H9 (cell line): ENCODE data around the gene CREB3L2. TPM values are rescaled to one million over a fixed set of nuclear protein-coding genes. Genes with fewer than 3 reads are reported as not detected.

Experiments
- DNase-seq: peaks from one replicate; pipeline ENCODE4 v3.0.0-alpha.2; 2017
- H2AFZ ChIP-seq: one replicate; pipeline ENCODE4 v1.6.1; 2013; ENCODE audit warnings: mild to moderate bottlenecking, low read length, control low read depth, moderate library complexity
- H2AK5ac ChIP-seq: 2 replicates; pipeline ENCODE4 v1.6.1; 2013; ENCODE audit warnings: low read length, control low read depth, mixed read lengths; ENCODE audit not compliant: insufficient read length
- H2BK120ac ChIP-seq: one replicate; pipeline ENCODE4 v1.6.1; 2013; ENCODE audit warnings: low read depth, mild to moderate bottlenecking, low read length, control low read depth, inconsistent platforms; ENCODE audit not compliant: poor library complexity, severe bottlenecking
- H2BK12ac ChIP-seq: 2 replicates; pipeline ENCODE4 v1.6.1; 2013; ENCODE audit warnings: low read length, control low read depth, mixed read lengths, low read depth; ENCODE audit not compliant: insufficient read length
- H2BK15ac ChIP-seq: 2 replicates; pipeline ENCODE4 v1.6.1; 2013; ENCODE audit warnings: low read depth, low read length, control low read depth
- H2BK20ac ChIP-seq: one replicate; pipeline ENCODE4 v1.6.1; 2013; ENCODE audit warnings: low read depth, mild to moderate bottlenecking, low read length, control low read depth, inconsistent platforms; ENCODE audit not compliant: poor library complexity, severe bottlenecking
- H2BK5ac ChIP-seq: 2 replicates; pipeline ENCODE4 v1.6.1; 2013; ENCODE audit warnings: low read length, control low read depth, mixed read lengths; ENCODE audit not compliant: insufficient read length
- H3K14ac ChIP-seq: 2 replicates; pipeline ENCODE4 v1.6.1; 2013; ENCODE audit warnings: low read length, control low read depth; ENCODE audit not compliant: insufficient read depth
- H3K18ac ChIP-seq: 2 replicates; pipeline ENCODE4 v1.6.1; 2013; ENCODE audit warnings: low read depth, mild to moderate bottlenecking, mixed read lengths, low read length, control low read depth; ENCODE audit not compliant: insufficient read length
- H3K23ac ChIP-seq: 2 replicates; pipeline ENCODE4 v1.6.1; 2013; ENCODE audit warnings: low read length, control low read depth, mixed read lengths, low read depth; ENCODE audit not compliant: insufficient read length
- H3K23me2 ChIP-seq: 2 replicates; pipeline ENCODE4 v1.6.1; 2013; ENCODE audit warnings: low read depth, mild to moderate bottlenecking, mixed read lengths, low read length, control low read depth; ENCODE audit not compliant: insufficient read length, poor library complexity, severe bottlenecking
- H3K27ac ChIP-seq: 2 replicates; pipeline ENCODE4 v1.5.1; 2013; ENCODE audit warnings: low read length, control low read depth, mixed read lengths, low read depth; ENCODE audit not compliant: insufficient read length
- H3K27me3 ChIP-seq: 2 replicates; pipeline ENCODE4 v1.6.1; 2013; ENCODE audit warnings: low read length, control low read depth, inconsistent platforms; ENCODE audit not compliant: insufficient read depth
- H3K4ac ChIP-seq: 2 replicates; pipeline ENCODE4 v1.6.1; 2013; ENCODE audit warnings: low read depth, mild to moderate bottlenecking, control low read depth, inconsistent platforms, low read length, moderate library complexity
- H3K4me1 ChIP-seq: 2 replicates; pipeline ENCODE4 v1.6.1; 2013; ENCODE audit warnings: low read length, control low read depth, inconsistent platforms; ENCODE audit not compliant: insufficient read depth
- H3K4me2 ChIP-seq: 2 replicates; pipeline ENCODE4 v1.6.1; 2013; ENCODE audit warnings: low read length, control low read depth, mixed read lengths; ENCODE audit not compliant: insufficient read length, insufficient read depth
- H3K56ac ChIP-seq: 2 replicates; pipeline ENCODE4 v1.6.1; 2013; ENCODE audit warnings: low read depth, mild to moderate bottlenecking, mixed read lengths, low read length, control low read depth; ENCODE audit not compliant: insufficient read length
- H3K79me1 ChIP-seq: 2 replicates; pipeline ENCODE4 v1.6.1; 2013; ENCODE audit warnings: low read depth, mild to moderate bottlenecking, moderate library complexity, low read length, control low read depth, inconsistent platforms; ENCODE audit not compliant: insufficient read depth, poor library complexity, severe bottlenecking
- H3K79me2 ChIP-seq: 2 replicates; pipeline ENCODE4 v1.6.1; 2013; ENCODE audit warnings: low read length, control low read depth, inconsistent platforms; ENCODE audit not compliant: insufficient read depth
- H3K9ac ChIP-seq: 2 replicates; pipeline ENCODE4 v1.6.1; 2013; ENCODE audit warnings: low read length, control low read depth, mixed read lengths; ENCODE audit not compliant: insufficient read length; ENCODE audit errors: extremely low read depth
- H3K9me3 ChIP-seq: one replicate; pipeline ENCODE4 v1.6.1; 2013; ENCODE audit warnings: low read depth, low read length, inconsistent platforms; ENCODE audit not compliant: control insufficient read depth
- H3T11ph ChIP-seq: one replicate; pipeline ENCODE4 v1.6.1; 2013; ENCODE audit warnings: mild to moderate bottlenecking, low read length, control low read depth, inconsistent platforms
- H4K20me1 ChIP-seq: one replicate; pipeline ENCODE4 v1.6.1; 2013; ENCODE audit not compliant: control insufficient read depth, insufficient read length, insufficient read depth
- H4K5ac ChIP-seq: 2 replicates; pipeline ENCODE4 v1.6.1; 2013; ENCODE audit warnings: low read depth, mild to moderate bottlenecking, mixed read lengths, low read length, control low read depth; ENCODE audit not compliant: insufficient read length
- H4K8ac ChIP-seq: replicated peaks from 2 replicates; pipeline ENCODE4 v1.6.1; 2013; ENCODE audit warnings: low read length, control low read depth, mixed read lengths, low read depth; ENCODE audit not compliant: insufficient read length
- H4K91ac ChIP-seq: 2 replicates; pipeline ENCODE4 v1.6.1; 2013; ENCODE audit warnings: low read depth, mild to moderate bottlenecking, moderate library complexity, mixed read lengths, low read length, control low read depth; ENCODE audit not compliant: insufficient read length
- H3K27ac Mint-ChIP-seq, 3 experiments: 2 replicates in 2 of 3; 3 replicates in 1 of 3; pipeline ENCODE4 v1.8.0; 2020 to 2021; ENCODE audit warnings: mixed read lengths in 3 of 3, mild to moderate bottlenecking in 1 of 3, moderate library complexity in 1 of 3
- H3K27me3 Mint-ChIP-seq: 2 replicates; pipeline ENCODE4 v1.8.0; 2021; ENCODE audit warnings: low read depth, mild to moderate bottlenecking, moderate library complexity, mixed read lengths
- H3K36me3 Mint-ChIP-seq, 3 experiments: 2 replicates in 2 of 3; 3 replicates in 1 of 3; pipeline ENCODE4 v1.8.0; 2020 to 2021; ENCODE audit warnings: low read depth in 3 of 3, mixed read lengths in 3 of 3; ENCODE audit not compliant: insufficient read depth in 1 of 3
- H3K4me1 Mint-ChIP-seq, 2 experiments: 2 replicates each; pipeline ENCODE4 v1.8.0; 2020; ENCODE audit warnings: mixed read lengths in 2 of 2
- H3K4me3 Mint-ChIP-seq, 2 experiments: 2 replicates in 1 of 2; 3 replicates in 1 of 2; pipeline ENCODE4 v1.8.0; 2020 to 2021; ENCODE audit warnings: mild to moderate bottlenecking in 2 of 2, mixed read lengths in 2 of 2, moderate library complexity in 1 of 2
- H3K9me3 Mint-ChIP-seq, 2 experiments: 2 replicates in 1 of 2; 3 replicates in 1 of 2; pipeline ENCODE4 v1.8.0; 2020; ENCODE audit warnings: mild to moderate bottlenecking in 2 of 2, mixed read lengths in 2 of 2, moderate library complexity in 1 of 2
- CTCF ChIP-seq: fragments of 200-600 bp; sonication (generic); conservative IDR thresholded peaks from 3 replicates; pipeline ENCODE4 v1.8.0; 2021; ENCODE audit warnings: antibody characterized with exemption, mild to moderate bottlenecking
- WGBS: extraction: QIAGEN DNeasy Blood & Tissue Kit; methylation state at CpG from one replicate; pipeline ENCODE4 v1.1.7; 2013; ENCODE audit warnings: missing lambda C conversion rate, low lambda C conversion rate, mixed read lengths; ENCODE audit not compliant: insufficient read length; ENCODE audit errors: extremely low coverage; 5-methylcytosine and 5-hydroxymethylcytosine counted together
- total RNA-seq: library from RNA; stranded (reverse); gene quantifications from 2 replicates; pipeline ENCODE4 v1.2.1, GENCODE V29; 2021

The CREB3L2 gene
- total RNA-seq, 1 experiment from 2014 or later, result 60.7 TPM

GRCh38 chr7:137953665-137954470 is 48.0 kb downstream of the CREB3L2 start:
- H3K9me3 Mint-ChIP-seq, result no peaks in the 10 kb centered on the region
- Histone ChIP-seq H3K4me1 (peaks cover 11% of the 10 kb centered on the region; the same call in 1 of the 2 replicates), H3K56ac (no peak overlapping the region), H2BK5ac (no peak overlapping the region), H2BK12ac (no peak overlapping the region), H3T11ph (peak overlapping the region; percentile 23), H3K23me2 (no peaks in the 10 kb centered on the region), H3K9me3 (no peaks in the 10 kb centered on the region), H3K9ac (no peak overlapping the region), H3K79me2 (peaks cover 5% of the 10 kb centered on the region; the same call in 1 of the 2 replicates), H3K23ac (no peak overlapping the region), H4K5ac (no peak overlapping the region), H3K27me3 (no peaks in the 10 kb centered on the region), H2BK15ac (no peak overlapping the region), H4K8ac (no peak overlapping the region), H2BK120ac (no peak overlapping the region), H2AFZ (no peak overlapping the region), H3K27ac (peak overlapping the region; percentile 26), H3K14ac (no peak overlapping the region), H3K18ac (peak overlapping the region; percentile 62), H2AK5ac (no peak overlapping the region), H3K4me2 (no peak overlapping the region), H4K20me1 (no peaks in the 10 kb centered on the region), H3K4ac (no peak overlapping the region), H2BK20ac (no peak overlapping the region), H4K91ac (no peak overlapping the region), H3K79me1 (no peaks in the 10 kb centered on the region)
- TF ChIP-seq CTCF, result no peak
- H3K27ac Mint-ChIP-seq, result peak overlapping the region; percentile 92 to 100 (median 94)
- no peak for DNase-seq
- no peaks in the 10 kb centered on the region for H3K27me3 Mint-ChIP-seq
- H3K4me1 Mint-ChIP-seq, result peaks cover 58 to 64% of the 10 kb centered on the region in 2 experiments
- peak overlapping the region in 1 of 2 experiments; percentile 62; a peak in 2 of 5 replicates for H3K4me3 Mint-ChIP-seq
- no CpG with 5 or more reads among the region's 6 CpGs for WGBS
- H3K36me3 Mint-ChIP-seq, result peaks cover 7 to 8% (median 7%) of the 10 kb centered on the region in 3 experiments; a peak in 6 of 7 replicates
